HT1080 (cell line): ENCODE data around the gene CEP20. TPM values are rescaled to one million over a fixed set of nuclear protein-coding genes. Genes with fewer than 3 reads are reported as not detected.
"Not testable (repeated sequence)": the region's sequence is repeated elsewhere in the genome, so short reads cannot be mapped to it uniquely, and the experiment has no call there.

ENCODE experiments used
- DNase-seq: peaks from one replicate; pipeline ENCODE4 v3.0.0-alpha.2; 2015; ENCODE audit warnings: low read depth
- total RNA-seq: library from RNA; depleted of rRNA; stranded (reverse); fragments of >200 nt; shearing (Covaris generic); gene quantifications from 2 replicates; pipeline ENCODE4 v1.2.3, GENCODE V29; 2014

The CEP20 gene
- total RNA-seq, 1 experiment from 2014 or later = 37.0 TPM

- no peak for DNase-seq
Measured at GRCh38 chr16:15858921-15859668, 29.3 kb downstream of the CEP20 start.

GRCh38 chr16:15857724-15858560 lies 30.5 kb downstream of the CEP20 start:
- DNase-seq = no peak

GRCh38 chr16:15856901-15857698 lies 31.3 kb downstream of the CEP20 start, which contains the start of gene MYH11:
Gene MYH11, minus strand, starts transcription at chr16:15857028. Its CDS starts 18,776 bp downstream, at chr16:15838252.
- DNase-seq = no peak

GRCh38 chr16:15856182-15856581 lies 32.2 kb downstream of the CEP20 start:
- DNase-seq = no peak

GRCh38 chr16:15855704-15856003 lies 32.7 kb downstream of the CEP20 start:
- DNase-seq = no peak

GRCh38 chr16:15854906-15855703 lies 33.3 kb downstream of the CEP20 start:
- DNase-seq = no peak

- DNase-seq = no peak
Measured at GRCh38 chr16:15854061-15854460, 34.3 kb downstream of the CEP20 start.

GRCh38 chr16:15853021-15853420 lies 35.4 kb downstream of the CEP20 start:
- no peak for DNase-seq

GRCh38 chr16:15850555-15850954 lies 37.8 kb downstream of the CEP20 start:
- DNase-seq = not testable (repeated sequence)

GRCh38 chr16:15849209-15849981 lies 39.0 kb downstream of the CEP20 start:
- no peak for DNase-seq

- DNase-seq = no peak
Measured at GRCh38 chr16:15847611-15848175, 40.7 kb downstream of the CEP20 start.

GRCh38 chr16:15846510-15846909 lies 41.9 kb downstream of the CEP20 start:
- no peak for DNase-seq

- DNase-seq = peak; percentile 63
Measured at GRCh38 chr16:15843635-15844279, 44.6 kb downstream of the CEP20 start.

- DNase-seq = not testable (repeated sequence)
Measured at GRCh38 chr16:15839204-15839603, 49.2 kb downstream of the CEP20 start.

- no peak for DNase-seq
Measured at GRCh38 chr16:15837761-15838160, 50.6 kb downstream of the CEP20 start.

- DNase-seq = no peak
Measured at GRCh38 chr16:15836965-15837611, 51.3 kb downstream of the CEP20 start.

GRCh38 chr16:15836074-15836473 lies 52.3 kb downstream of the CEP20 start:
- no peak for DNase-seq

- DNase-seq = no peak
Measured at GRCh38 chr16:15835136-15835878, 53.1 kb downstream of the CEP20 start.
